ENCODE data around the gene ANKRD42.

ANKRD42 gene

GRCh38 chr11:83195143-83195466 lies 1.6 kb downstream of the ANKRD42 start (continued):
- no peak for TF ChIP-seq ZNF571 (tag by site-specific recombination; IDR thresholded peaks at IDR 0.05)
- no peak for TF ChIP-seq YY2 (tag by site-specific recombination; IDR thresholded peaks at IDR 0.05)
- TF ChIP-seq ZNF140 (tag by site-specific recombination; IDR thresholded peaks at IDR 0.05) = no peak

GRCh38 chr11:83195649-83196048 lies 2.1 kb downstream of the ANKRD42 start:
- POLR2A ChIA-PET = interaction anchor here (0.7 kb wide), 1 partner anchor 39 kb away, joined by 3 read pairs; the partner anchor contains the start of gene PCF11
- Histone ChIP-seq H3K4me1 (ENCODE audit: control insufficient read depth, insufficient read depth, low read length) (0 out of 2 replicates have a peak, but pooled peaks cover 3% of the 10 kb centered on the region), H3K27ac (ENCODE audit: extremely low read depth, low read depth, low read length) (no peak overlapping the region), H3K9me3 (ENCODE audit: control insufficient read depth, insufficient read depth, low read depth, low read length) (no peaks in the 10 kb centered on the region), H3K4me3 (ENCODE audit: low read depth, low read length) (no peak overlapping the region), H3K36me3 (ENCODE audit: control insufficient read depth in 2 of 2, insufficient read depth in 1 of 2, low read length in 2 of 2) (peaks cover 3 to 29% of the 10 kb centered on the region in 2 experiments; a peak in 2 of 3 replicates)
- CTCF ChIA-PET = interaction anchor here (0.6 to 0.7 kb wide), 2 partner anchors 500 to 515 kb away, joined by 3 to 5 read pairs; no protein-coding TSS in a partner anchor
- no peak for TF ChIP-seq GLIS2 (tag by site-specific recombination; IDR thresholded peaks at IDR 0.05)
- 0 out of 2 replicates have a peak, but pooled peaks have one; percentile 25 for TF ChIP-seq ZNF18 (tag by site-specific recombination; IDR thresholded peaks at IDR 0.05)
- no peak for TF ChIP-seq ZNF596 (tag by site-specific recombination; IDR thresholded peaks at IDR 0.05)
- no peak for TF ChIP-seq ZSCAN16 (tag by site-specific recombination; IDR thresholded peaks at IDR 0.05)
- TF ChIP-seq ZNF610 (tag by site-specific recombination; IDR thresholded peaks at IDR 0.05; ENCODE audit: borderline replicate concordance) = no peak
- TF ChIP-seq GFI1B (tag by site-specific recombination; IDR thresholded peaks at IDR 0.05) = no peak
- TF ChIP-seq KLF8 (tag by site-specific recombination; IDR thresholded peaks at IDR 0.05) = no peak
- no peak for TF ChIP-seq ZNF677 (tag by site-specific recombination; IDR thresholded peaks at IDR 0.05)
- TF ChIP-seq ZFP41 (tag by site-specific recombination; IDR thresholded peaks at IDR 0.05; ENCODE audit: borderline replicate concordance) = no peak
- no peak for TF ChIP-seq ZNF621 (tag by site-specific recombination; IDR thresholded peaks at IDR 0.05)
- TF ChIP-seq PRDM10 (tag by site-specific recombination; IDR thresholded peaks at IDR 0.05) = peak; percentile 75

- POLR2A ChIA-PET = interaction anchor here (1.2 kb wide), 1 partner anchor 86 kb away, joined by 3 read pairs; the partner anchor contains the start of gene CCDC90B
Measured at GRCh38 chr11:83200035-83200434, 6.5 kb downstream of the ANKRD42 start.

More at GRCh38 chr11:83200035-83200434, 6.5 kb downstream of the ANKRD42 start:
- CTCF ChIA-PET = interaction anchor here (0.8 kb wide), 1 partner anchor 618 kb away, joined by 5 read pairs; no protein-coding TSS in a partner anchor
- 0 out of 2 replicates have a peak, but pooled peaks cover under 1% of the 10 kb centered on the region for H3K4me1 ChIP-seq (ENCODE audit: control insufficient read depth, insufficient read depth, low read length)
- peaks cover 0 to 21% of the 10 kb centered on the region in 2 experiments; a peak in 1 of 3 replicates for H3K36me3 ChIP-seq (ENCODE audit: control insufficient read depth in 2 of 2, insufficient read depth in 1 of 2, low read length in 2 of 2)
- H3K27ac ChIP-seq (ENCODE audit: extremely low read depth, low read depth, low read length) = no peak overlapping the region
- no peaks in the 10 kb centered on the region for H3K9me3 ChIP-seq (ENCODE audit: control insufficient read depth, insufficient read depth, low read depth, low read length)
- TF ChIP-seq ZNF704 (tag by site-specific recombination; IDR thresholded peaks at IDR 0.05) (no peak), ZNF121 (tag by site-specific recombination; IDR thresholded peaks at IDR 0.05) (no peak), ZNF157 (tag by site-specific recombination; IDR thresholded peaks at IDR 0.05) (no peak), ZNF654 (tag by site-specific recombination; IDR thresholded peaks at IDR 0.05; ENCODE audit: low read depth) (no peak), PRDM1 (tag by site-specific recombination; IDR thresholded peaks at IDR 0.05) (no peak), BCL11A (tag by site-specific recombination; IDR thresholded peaks at IDR 0.05; ENCODE audit: low read depth) (no peak), ZNF623 (tag by site-specific recombination; IDR thresholded peaks at IDR 0.05) (no peak), ATF2 (tag by site-specific recombination; IDR thresholded peaks at IDR 0.05; ENCODE audit: low read depth) (no peak), ZNF132 (tag by site-specific recombination; IDR thresholded peaks at IDR 0.05; ENCODE audit: borderline replicate concordance) (no peak), ZNF416 (tag by site-specific recombination; IDR thresholded peaks at IDR 0.05) (no peak)
- H3K4me3 ChIP-seq (ENCODE audit: low read depth, low read length) = no peak overlapping the region
